GM08714 (cell line): ENCODE data around the gene HOXA9.

Source experiments
- H3K4me3 ChIP-seq: fragments of 200-500 bp; sonication (Bioruptor generic); 2 replicates; pipeline ENCODE4 v1.5.1; 2014; ENCODE audit warnings: mild to moderate bottlenecking, low read length, inconsistent platforms
- ZNF274 ChIP-seq: IDR thresholded peaks from 2 replicates; pipeline ENCODE4 v1.6.1; 2012; ENCODE audit warnings: mild to moderate bottlenecking, low read depth, low read length

HOXA9 gene

GRCh38 chr7:27116962-27117886, 48.1 kb downstream of the HOXA9 start:
- no peak for TF ChIP-seq ZNF274
- H3K4me3 ChIP-seq, result no peak overlapping the region

- no peak overlapping the region for H3K4me3 ChIP-seq
- no peak for TF ChIP-seq ZNF274
Measured at GRCh38 chr7:27116031-27116961, 49.0 kb downstream of the HOXA9 start.

GRCh38 chr7:27115221-27116026, 49.9 kb downstream of the HOXA9 start:
- TF ChIP-seq ZNF274, result no peak
- H3K4me3 ChIP-seq, result no peak overlapping the region

- H3K4me3 ChIP-seq, result no peak overlapping the region
- no peak for TF ChIP-seq ZNF274
Measured at GRCh38 chr7:27114881-27115220, 50.5 kb downstream of the HOXA9 start.

- H3K4me3 ChIP-seq, result peak overlapping the region; percentile 6; the same call in 1 of the 2 replicates
- TF ChIP-seq ZNF274, result no peak
Measured at GRCh38 chr7:27113991-27114769, 51.2 kb downstream of the HOXA9 start.

GRCh38 chr7:27112955-27113949, 52.1 kb downstream of the HOXA9 start:
- H3K4me3 ChIP-seq, result peak overlapping the region; percentile 23; the same call in 1 of the 2 replicates

More at GRCh38 chr7:27112955-27113949, 52.1 kb downstream of the HOXA9 start:
- no peak for TF ChIP-seq ZNF274
